HepG2 (cell line): ENCODE measurements around the gene SPPL2B. TPM values are rescaled to one million over a fixed set of nuclear protein-coding genes. Genes with fewer than 3 reads are reported as not detected.

Experiments used
- AGO1 ChIP-seq: fragments of 200-400 bp; formaldehyde crosslinking; IDR thresholded peaks from 2 replicates; pipeline ENCODE4 v1.6.1; 2017; ENCODE audit warnings: mild to moderate bottlenecking, low read depth, low read length, moderate library complexity; ENCODE audit not compliant: poor library complexity, severe bottlenecking
- ARNT ChIP-seq: fragments of 450-650 bp; IDR thresholded peaks from 2 replicates; pipeline ENCODE4 v1.6.1; 2017
- ATF7-NPFF ChIP-seq: sonication (generic); formaldehyde crosslinking; IDR thresholded peaks from 2 replicates; pipeline ENCODE4 v1.8.1; 2023; ENCODE audit warnings: mild to moderate bottlenecking, low read depth, missing genetic modification reagents, moderate library complexity
- CERS6 ChIP-seq: sonication (generic); formaldehyde crosslinking; IDR thresholded peaks from 2 replicates; pipeline ENCODE4 v1.5.0; 2020; ENCODE audit warnings: missing genetic modification reagents
- FIP1L1 ChIP-seq: fragments of 200-400 bp; formaldehyde crosslinking; IDR thresholded peaks from 2 replicates; pipeline ENCODE4 v1.6.1; 2018; ENCODE audit warnings: low read depth, mild to moderate bottlenecking, low read length, moderate library complexity, borderline replicate concordance; ENCODE audit not compliant: insufficient read depth
- GRHL1 ChIP-seq: sonication (generic); formaldehyde crosslinking; conservative IDR thresholded peaks from 2 replicates; pipeline ENCODE4 v1.8.0; 2022; ENCODE audit warnings: missing genetic modification reagents
- HNF4A ChIP-seq: sonication (generic); formaldehyde crosslinking; IDR thresholded peaks from 2 replicates; pipeline ENCODE4 v1.4.0; 2020; ENCODE audit warnings: missing genetic modification reagents
- MEIS2 ChIP-seq: sonication (generic); formaldehyde crosslinking; IDR thresholded peaks from 2 replicates; pipeline ENCODE4 v1.9.0; 2021; ENCODE audit warnings: mild to moderate bottlenecking, missing genetic modification reagents
- MYNN ChIP-seq: sonication (generic); formaldehyde crosslinking; IDR thresholded peaks from 2 replicates; pipeline ENCODE4 v1.4.0; 2020; ENCODE audit warnings: mild to moderate bottlenecking, low read depth, missing genetic modification reagents
- REXO4 ChIP-seq: sonication (generic); formaldehyde crosslinking; IDR thresholded peaks from 2 replicates; pipeline ENCODE4 v1.8.0; 2022; ENCODE audit warnings: missing genetic modification reagents, mild to moderate bottlenecking, borderline replicate concordance
- RXRA ChIP-seq: sonication (generic); formaldehyde crosslinking; IDR thresholded peaks from 2 replicates; pipeline ENCODE4 v1.5.1; 2020; ENCODE audit warnings: missing genetic modification reagents
- SMC3 ChIP-seq: IDR thresholded peaks from 2 replicates; pipeline ENCODE4 v1.6.1; 2011; ENCODE audit warnings: low read length, improper control_type of control experiment
- SP5 ChIP-seq: IDR thresholded peaks from 2 replicates; pipeline ENCODE4 v1.6.1; 2016; ENCODE audit warnings: low read depth, borderline replicate concordance
- TCF12 ChIP-seq, 2 experiments: fragments of 450-650 bp in 1 of 2; sonication (generic) in 1 of 2; formaldehyde crosslinking in 1 of 2; IDR thresholded peaks; 2 replicates each; pipeline versions ENCODE4 v1.6.1 to v1.8.0; 2017 to 2022; ENCODE audit warnings: antibody characterized with exemption in 1 of 2, mild to moderate bottlenecking in 1 of 2, missing genetic modification reagents in 1 of 2, moderate library complexity in 1 of 2
- TRIM24 ChIP-seq: sonication (generic); formaldehyde crosslinking; IDR thresholded peaks from 2 replicates; pipeline ENCODE4 v1.8.0; 2022; ENCODE audit warnings: mild to moderate bottlenecking, missing genetic modification reagents
- U2AF1 ChIP-seq: fragments of 200-400 bp; formaldehyde crosslinking; optimal IDR thresholded peaks from 2 replicates; pipeline ENCODE3; 2017; ENCODE audit warnings: mild to moderate bottlenecking, low read depth, low read length
- ZFAT ChIP-seq: sonication (generic); formaldehyde crosslinking; conservative IDR thresholded peaks from 2 replicates; pipeline ENCODE4 v1.8.1; 2023; ENCODE audit warnings: missing genetic modification reagents, inconsistent platforms
- ZFP1 ChIP-seq: IDR thresholded peaks from 2 replicates; pipeline ENCODE4 v1.6.1; 2016
- ZNF20 ChIP-seq: sonication (generic); formaldehyde crosslinking; IDR thresholded peaks from 2 replicates; pipeline ENCODE4 v1.4.0; 2020; ENCODE audit warnings: mild to moderate bottlenecking, moderate library complexity, missing genetic modification reagents
- ZNF296 ChIP-seq: sonication (generic); formaldehyde crosslinking; conservative IDR thresholded peaks from 2 replicates; pipeline ENCODE4 v1.5.0; 2020; ENCODE audit warnings: mild to moderate bottlenecking, missing genetic modification reagents
- ZNF609 ChIP-seq: sonication (generic); formaldehyde crosslinking; IDR thresholded peaks from 2 replicates; pipeline ENCODE4 v1.4.0; 2020; ENCODE audit warnings: mild to moderate bottlenecking, missing genetic modification reagents, borderline replicate concordance
- ZSCAN25 ChIP-seq: sonication (generic); formaldehyde crosslinking; IDR thresholded peaks from 2 replicates; pipeline ENCODE4 v1.8.0; 2022; ENCODE audit warnings: mild to moderate bottlenecking, missing genetic modification reagents
- polyA plus RNA-seq, 8 experiments: library from polyadenylated mRNA; depleted of rRNA in 3 of 8; stranded (reverse) in 7 of 8; unstranded in 1 of 8; fragments of >200 nt; fragmentation: Illumina TruSeq in 4 of 8; extraction: Trizol in 4 of 8; gene quantifications; 2 replicates each; pipeline versions ENCODE4 v1.2.1 to v1.2.3, GENCODE V29; 2011 to 2016; ENCODE audit warnings: low read depth in 4 of 8, missing spikeins in 1 of 8, mixed read lengths in 1 of 8; ENCODE audit not compliant: insufficient read depth in 1 of 8
- total RNA-seq, 5 experiments: library from RNA; depleted of rRNA; stranded (reverse); fragments of >200 nt; fragmentation: Illumina TruSeq; extraction: Trizol; gene quantifications; 2 replicates each; pipeline ENCODE4 v1.2.3, GENCODE V29; 2016; ENCODE audit warnings: low read depth in 1 of 5
- TF ChIP-seq, protein P1 (sequence below): IDR thresholded peaks from 2 replicates; pipeline ENCODE4 v1.6.1; 2018; ENCODE audit warnings: missing genetic modification reagents, mild to moderate bottlenecking, missing compliant biosample characterization

Gene SPPL2B
- total and polyA plus RNA-seq, 2 of the 13 experiments (the other 11 are each of a cell fraction or from before 2014, with no cell fraction given), result 14.9 to 15.2 TPM

DNA sequence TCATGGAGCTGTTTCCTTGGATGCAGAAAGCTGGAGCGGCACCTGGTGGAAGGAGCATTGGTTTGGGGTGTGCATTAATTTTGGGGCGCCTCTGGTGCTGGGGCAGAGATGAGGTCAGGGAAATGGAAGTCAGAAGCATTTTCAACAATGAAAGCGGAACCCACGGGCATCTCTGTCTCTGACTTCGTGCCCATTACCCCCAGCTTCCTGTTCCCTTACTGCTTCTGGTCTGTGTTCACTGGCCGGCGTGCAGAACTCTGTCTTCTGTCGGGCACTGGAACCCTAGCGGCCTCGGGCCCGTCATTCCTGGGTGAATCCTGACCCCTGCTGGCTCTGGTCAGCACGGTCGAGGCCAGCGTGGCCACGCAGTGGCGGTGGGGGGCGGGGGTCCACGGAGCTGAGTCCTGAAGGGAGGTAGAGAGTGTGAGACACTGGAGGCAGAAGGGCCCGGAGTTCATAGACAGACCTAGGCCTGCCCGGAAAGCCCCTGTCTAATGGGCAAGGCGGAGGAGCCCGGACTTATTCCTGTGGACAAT, 12.6 kb upstream of the SPPL2B start (continued):
- TF ChIP-seq SMC3, result peak; percentile 52
- no peak for TF ChIP-seq ZNF609
- no peak for TF ChIP-seq MEIS2 (CRISPR knock-in tag)
- no peak for TF ChIP-seq GRHL1 (CRISPR knock-in tag)
- TF ChIP-seq AGO1, result peak; percentile 69
- peak; percentile 65; the same call in 1 of the 2 replicates for TF ChIP-seq ZSCAN25 (CRISPR knock-in tag)
- no peak for TF ChIP-seq ATF7-NPFF (CRISPR knock-in tag)
- no peak for TF ChIP-seq ZNF20 (CRISPR knock-in tag)
- no peak for TF ChIP-seq ZFP1 (CRISPR knock-in tag)
- 0 out of 2 replicates have a peak, but pooled peaks have one; percentile 15 for TF ChIP-seq RXRA (CRISPR knock-in tag)
- peak; percentile 58 for TF ChIP-seq U2AF1
- no peak for TF ChIP-seq CERS6 (CRISPR knock-in tag)
- TF ChIP-seq FIP1L1, result no peak
- TF ChIP-seq TRIM24 (CRISPR knock-in tag), result no peak
- no peak for TF ChIP-seq ARNT
- no peak for TF ChIP-seq TCF12 (IDR thresholded peaks at IDR 0.05)
- no peak for TF ChIP-seq TCF12 (CRISPR knock-in tag; IDR thresholded peaks at IDR 0.05)
- no peak for TF ChIP-seq REXO4 (CRISPR knock-in tag)
- TF ChIP-seq SP5, result no peak
- no peak for TF ChIP-seq ZNF296 (CRISPR knock-in tag)
- TF ChIP-seq, protein P1, sequence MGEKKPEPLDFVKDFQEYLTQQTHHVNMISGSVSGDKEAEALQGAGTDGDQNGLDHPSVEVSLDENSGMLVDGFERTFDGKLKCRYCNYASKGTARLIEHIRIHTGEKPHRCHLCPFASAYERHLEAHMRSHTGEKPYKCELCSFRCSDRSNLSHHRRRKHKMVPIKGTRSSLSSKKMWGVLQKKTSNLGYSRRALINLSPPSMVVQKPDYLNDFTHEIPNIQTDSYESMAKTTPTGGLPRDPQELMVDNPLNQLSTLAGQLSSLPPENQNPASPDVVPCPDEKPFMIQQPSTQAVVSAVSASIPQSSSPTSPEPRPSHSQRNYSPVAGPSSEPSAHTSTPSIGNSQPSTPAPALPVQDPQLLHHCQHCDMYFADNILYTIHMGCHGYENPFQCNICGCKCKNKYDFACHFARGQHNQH (CRISPR knock-in tag), result peak; percentile 80; the same call in 1 of the 2 replicates
- no peak for TF ChIP-seq MYNN (CRISPR knock-in tag)
- no peak for TF ChIP-seq ZFAT (CRISPR knock-in tag)
- no peak for TF ChIP-seq HNF4A (CRISPR knock-in tag)
